Measurements from ENCODE around the gene PNKP. TPM values are rescaled to one million over a fixed set of nuclear protein-coding genes. Genes with fewer than 3 reads are reported as not detected.
A peak's percentile ranks its signal among the peaks of the same experiment; 100 is the strongest.
"Not testable (repeated sequence)": the region's sequence is repeated elsewhere in the genome, so short reads cannot be mapped to it uniquely, and the experiment has no call there.

Gene PNKP
- total RNA-seq, 4 donors from 2014 or later, result 33.3 to 42.3 (median 36.3) TPM

- no peak overlapping the region for H3K4me3 ChIP-seq
Measured at GRCh38 chr19:49820125-49820524, 47.3 kb downstream of the PNKP start.

GRCh38 chr19:49819452-49820115 is 47.8 kb downstream of the PNKP start:
- H3K4me3 ChIP-seq, result peak overlapping the region in 3 of 4 donors; percentile 63 to 84 (median 73)
- H3K27ac ChIP-seq, H3K27me3 ChIP-seq, H3K9me3 ChIP-seq, DNase-seq: not testable (repeated sequence)
- 69 to 84% methylated on average over 7 of the region's 7 CpGs for WGBS, 2 donors
- peaks cover 7 to 37% (median 16%) of the 10 kb centered on the region in 3 donors for H3K4me1 ChIP-seq
- intact Hi-C loops (cut with DNase I), result loop anchor here (10.0 kb wide), 1 partner anchor 55 kb away; the partner anchor contains the start of genes AKT1S1 and TBC1D17
- H3K36me3 ChIP-seq, result peaks cover 0 to 46% (median 4%) of the 10 kb centered on the region in 3 donors

More at GRCh38 chr19:49820125-49820524, 47.3 kb downstream of the PNKP start:
- Histone ChIP-seq H3K27ac (no peak overlapping the region), H3K4me1 (peaks cover 7 to 37% (median 16%) of the 10 kb centered on the region in 3 donors), H3K36me3 (peaks cover 0 to 49% (median 4%) of the 10 kb centered on the region in 3 donors), H3K27me3 (no peaks in the 10 kb centered on the region), H3K9me3 (no peaks in the 10 kb centered on the region)
- TF ChIP-seq POLR2A (IDR thresholded peaks at IDR 0.05) (no peak), CTCF (IDR thresholded peaks at IDR 0.05) (no peak)
- intact Hi-C loops (cut with DNase I), result no loop called here
- 78 to 86% methylated on average over 5 to 10 of the region's 10 CpGs for WGBS, 2 donors
- DNase-seq, result no peak

- H3K27ac ChIP-seq, result peak overlapping the region; percentile 91 to 97 (median 94)
- peaks cover 0 to 38% (median 4%) of the 10 kb centered on the region in 3 donors for H3K36me3 ChIP-seq
- TF ChIP-seq POLR2A (IDR thresholded peaks at IDR 0.05), result no peak
- no peaks in the 10 kb centered on the region for H3K27me3 ChIP-seq
- DNase-seq, result no peak
- peaks cover 10 to 44% (median 16%) of the 10 kb centered on the region in 3 donors for H3K4me1 ChIP-seq
- intact Hi-C loops (cut with DNase I), result loop anchor here (10.0 kb wide), 1 partner anchor 56 kb away; the partner anchor contains the start of genes AKT1S1 and TBC1D17
- H3K9me3 ChIP-seq, result no peaks in the 10 kb centered on the region
- peak overlapping the region; percentile 63 to 84 (median 70) for H3K4me3 ChIP-seq
- WGBS, 2 donors, result 12 to 43% methylated on average over 6 to 9 of the region's 16 CpGs
Measured at GRCh38 chr19:49818649-49819370, 48.6 kb downstream of the PNKP start.

- TF ChIP-seq CTCF (IDR thresholded peaks at IDR 0.05) (peak in 5 of 6 experiments; percentile 33 to 65 (median 55)), POLR2A (IDR thresholded peaks at IDR 0.05) (peak in 3 of 4 donors; percentile 40 to 86 (median 59))
- no peaks in the 10 kb centered on the region for H3K9me3 ChIP-seq
- H3K27me3 ChIP-seq, result no peaks in the 10 kb centered on the region
- WGBS, 2 donors, result 1% methylated on average over 14 to 17 of the region's 57 CpGs
- peak within 1 kb of the TSS; percentile 63 to 84 (median 70) for H3K4me3 ChIP-seq
- H3K27ac ChIP-seq, result peak within 1 kb of the TSS; percentile 91 to 97 (median 94)
- intact Hi-C loops (cut with DNase I), result loop anchor here (10.0 kb wide), 1 partner anchor 57 kb away; the partner anchor contains the start of genes AKT1S1 and TBC1D17
- peaks cover 10 to 46% (median 16%) of the 10 kb centered on the region in 3 donors for H3K4me1 ChIP-seq
- DNase-seq, result peak; percentile 42
- H3K36me3 ChIP-seq, result peaks cover 0 to 31% (median 0%) of the 10 kb centered on the region in 3 donors
Measured at GRCh38 chr19:49817964-49818648, 49.3 kb downstream of the PNKP start, which contains the start of gene MED25. Gene MED25 (plus strand): TSS chr19:49818289. CDS start chr19:49818342, 53 bp downstream.

- 67 to 73% methylated on average over 13 to 14 of the region's 14 CpGs for WGBS, 2 donors
- Histone ChIP-seq H3K4me3 (peak overlapping the region in 2 of 4 donors; percentile 63 to 84), H3K27ac (peak overlapping the region; percentile 62 to 97 (median 94)), H3K9me3 (no peaks in the 10 kb centered on the region), H3K4me1 (peaks cover 10 to 58% (median 20%) of the 10 kb centered on the region in 3 donors), H3K36me3 (peaks cover 0 to 18% (median 0%) of the 10 kb centered on the region in 3 donors), H3K27me3 (no peaks in the 10 kb centered on the region)
- intact Hi-C loops (cut with DNase I), result loop anchor here (10.0 kb wide), 1 partner anchor 58 kb away; the partner anchor contains the start of genes AKT1S1 and TBC1D17
- no peak for DNase-seq
- no peak for TF ChIP-seq POLR2A (IDR thresholded peaks at IDR 0.05)
- TF ChIP-seq CTCF (IDR thresholded peaks at IDR 0.05), result no peak
Measured at GRCh38 chr19:49816590-49816989, 50.8 kb downstream of the PNKP start.

Measured in esophagus squamous epithelium (tissue), 5 donors.